HepG2 (cell line): ENCODE results near the gene B4GALT2. TPM values are rescaled to one million over a fixed set of nuclear protein-coding genes. Genes with fewer than 3 reads are reported as not detected.

ENCODE experiments used
- AFF4 ChIP-seq: sonication (generic); formaldehyde crosslinking; IDR thresholded peaks from 2 replicates; pipeline ENCODE4 v1.4.0; 2020; ENCODE audit warnings: missing genetic modification reagents
- ARNT ChIP-seq: fragments of 450-650 bp; IDR thresholded peaks from 2 replicates; pipeline ENCODE4 v1.6.1; 2017
- BATF2 ChIP-seq: sonication (generic); formaldehyde crosslinking; IDR thresholded peaks from 2 replicates; pipeline ENCODE4 v1.8.0; 2022; ENCODE audit warnings: mild to moderate bottlenecking, missing genetic modification reagents, moderate library complexity
- CENPX ChIP-seq: sonication (generic); formaldehyde crosslinking; IDR thresholded peaks from 2 replicates; pipeline ENCODE4 v1.9.0; 2021; ENCODE audit warnings: mild to moderate bottlenecking, missing genetic modification reagents, moderate library complexity
- DNMT3B ChIP-seq: conservative IDR thresholded peaks from 2 replicates; pipeline ENCODE4 v1.6.1; 2016; ENCODE audit warnings: missing biosample characterization, control low read depth
- EP300 ChIP-seq, 3 experiments: sonication (generic) in 1 of 3; formaldehyde crosslinking in 1 of 3; IDR thresholded peaks; 2 replicates each; pipeline versions ENCODE4 v1.5.1 to v1.6.1; 2011 to 2020; ENCODE audit warnings: low read depth in 2 of 3, low read length in 2 of 3, borderline replicate concordance in 1 of 3, improper control_type of control experiment in 1 of 3, mild to moderate bottlenecking in 1 of 3, missing genetic modification reagents in 1 of 3, moderate library complexity in 1 of 3
- FOSL1 ChIP-seq: sonication (generic); formaldehyde crosslinking; IDR thresholded peaks from 2 replicates; pipeline ENCODE4 v1.9.0; 2021; ENCODE audit warnings: missing genetic modification reagents, borderline replicate concordance
- GMEB1 ChIP-seq: sonication (generic); formaldehyde crosslinking; IDR thresholded peaks from 2 replicates; pipeline ENCODE4 v1.5.1; 2020; ENCODE audit warnings: missing genetic modification reagents, mild to moderate bottlenecking, borderline replicate concordance
- MIER3 ChIP-seq: IDR thresholded peaks from 2 replicates; pipeline ENCODE4 v1.6.1; 2016; ENCODE audit warnings: missing compliant biosample characterization, borderline replicate concordance
- MTA3 ChIP-seq: sonication (generic); formaldehyde crosslinking; IDR thresholded peaks from 2 replicates; pipeline ENCODE4 v1.4.0; 2020; ENCODE audit warnings: missing genetic modification reagents
- MXD1 ChIP-seq: sonication (generic); formaldehyde crosslinking; IDR thresholded peaks from 2 replicates; pipeline ENCODE4 v1.4.0; 2020; ENCODE audit warnings: mild to moderate bottlenecking, missing genetic modification reagents
- MXD3 ChIP-seq: IDR thresholded peaks from 2 replicates; pipeline ENCODE4 v1.6.1; 2016; ENCODE audit warnings: mild to moderate bottlenecking, missing biosample characterization, missing genetic modification reagents
- NFE2 ChIP-seq: sonication (generic); formaldehyde crosslinking; IDR thresholded peaks from 2 replicates; pipeline ENCODE4 v1.4.0; 2020; ENCODE audit warnings: missing genetic modification reagents
- SALL2 ChIP-seq: sonication (generic); formaldehyde crosslinking; IDR thresholded peaks from 2 replicates; pipeline ENCODE4 v1.8.1; 2023; ENCODE audit warnings: mild to moderate bottlenecking, missing genetic modification reagents, inconsistent platforms
- SMARCE1 ChIP-seq: fragments of 450-650 bp; IDR thresholded peaks from 2 replicates; pipeline ENCODE4 v1.6.1; 2017; ENCODE audit warnings: borderline replicate concordance
- SUZ12 ChIP-seq: fragments of 150-350 bp; IDR thresholded peaks from 2 replicates; pipeline ENCODE4 v1.6.1; 2014; ENCODE audit warnings: low read depth, low read length
- ZBTB25 ChIP-seq: IDR thresholded peaks from 2 replicates; pipeline ENCODE4 v1.6.1; 2018; ENCODE audit warnings: missing genetic modification reagents
- ZNF224 ChIP-seq: sonication (generic); formaldehyde crosslinking; IDR thresholded peaks from 2 replicates; pipeline ENCODE4 v1.5.0; 2020; ENCODE audit warnings: mild to moderate bottlenecking, missing genetic modification reagents
- ZNF354B ChIP-seq: sonication (generic); formaldehyde crosslinking; IDR thresholded peaks from 2 replicates; pipeline ENCODE4 v1.8.0; 2022; ENCODE audit warnings: mild to moderate bottlenecking, missing genetic modification reagents
- ZNF484 ChIP-seq: sonication (generic); formaldehyde crosslinking; IDR thresholded peaks from 2 replicates; pipeline ENCODE4 v1.5.1; 2020; ENCODE audit warnings: mild to moderate bottlenecking, low read depth, missing genetic modification reagents, borderline replicate concordance
- ZNF740 ChIP-seq: sonication (generic); formaldehyde crosslinking; IDR thresholded peaks from 2 replicates; pipeline ENCODE4 v1.4.0; 2020; ENCODE audit warnings: missing genetic modification reagents
- polyA plus RNA-seq, 8 experiments: library from polyadenylated mRNA; depleted of rRNA in 3 of 8; stranded (reverse) in 7 of 8; unstranded in 1 of 8; fragments of >200 nt; fragmentation: Illumina TruSeq in 4 of 8; extraction: Trizol in 4 of 8; gene quantifications; 2 replicates each; pipeline versions ENCODE4 v1.2.1 to v1.2.3, GENCODE V29; 2011 to 2016; ENCODE audit warnings: low read depth in 4 of 8, missing spikeins in 1 of 8, mixed read lengths in 1 of 8; ENCODE audit not compliant: insufficient read depth in 1 of 8
- total RNA-seq, 5 experiments: library from RNA; depleted of rRNA; stranded (reverse); fragments of >200 nt; fragmentation: Illumina TruSeq; extraction: Trizol; gene quantifications; 2 replicates each; pipeline ENCODE4 v1.2.3, GENCODE V29; 2016; ENCODE audit warnings: low read depth in 1 of 5

Gene B4GALT2
- total and polyA plus RNA-seq, 2 of the 13 experiments (the other 11 are each of a cell fraction or from before 2014, with no cell fraction given): 41.9 to 78.0 TPM

- no peak for TF ChIP-seq SUZ12
- TF ChIP-seq ZNF354B (CRISPR knock-in tag): no peak
- no peak for TF ChIP-seq MTA3 (CRISPR knock-in tag)
- TF ChIP-seq ZNF224 (CRISPR knock-in tag): no peak
- TF ChIP-seq ZBTB25 (CRISPR knock-in tag): peak; percentile 20; the same call in 1 of the 2 replicates
- no peak for TF ChIP-seq MXD3
- no peak for TF ChIP-seq ARNT
- no peak for TF ChIP-seq AFF4 (CRISPR knock-in tag)
- 0 out of 2 replicates have a peak, but pooled peaks have one; percentile 50 for TF ChIP-seq ZNF484 (CRISPR knock-in tag)
- TF ChIP-seq MIER3 (CRISPR knock-in tag): no peak
- no peak for TF ChIP-seq ZNF740 (CRISPR knock-in tag)
- TF ChIP-seq FOSL1 (CRISPR knock-in tag): no peak
- no peak for TF ChIP-seq BATF2 (CRISPR knock-in tag)
- TF ChIP-seq NFE2 (CRISPR knock-in tag): no peak
- TF ChIP-seq MXD1 (CRISPR knock-in tag): peak; percentile 70; the same call in 1 of the 2 replicates
- 0 out of 2 replicates have a peak, but pooled peaks have one; percentile 51 for TF ChIP-seq SALL2
- no peak for TF ChIP-seq EP300 (IDR thresholded peaks at IDR 0.05; ENCODE audit: low read depth in 2 of 2, low read length in 2 of 2)
- no peak for TF ChIP-seq EP300 (CRISPR knock-in tag; IDR thresholded peaks at IDR 0.05; ENCODE audit: borderline replicate concordance)
- no peak for TF ChIP-seq CENPX (CRISPR knock-in tag)
- no peak for TF ChIP-seq SMARCE1
- no peak for TF ChIP-seq DNMT3B (CRISPR knock-in tag)
- TF ChIP-seq GMEB1 (CRISPR knock-in tag): peak; percentile 68
These were observed 12.6 kb downstream of the B4GALT2 start, which contains the start of gene CCDC24 (continued) for GRCh38 chr1:43991476-43992231.
